ENCODE measurements around the gene WDR86. TPM values are rescaled to one million over a fixed set of nuclear protein-coding genes. Genes with fewer than 3 reads are reported as not detected.

The WDR86 gene
- total RNA-seq, 1 experiment from 2014 or later, result 0.86 TPM

DNA sequence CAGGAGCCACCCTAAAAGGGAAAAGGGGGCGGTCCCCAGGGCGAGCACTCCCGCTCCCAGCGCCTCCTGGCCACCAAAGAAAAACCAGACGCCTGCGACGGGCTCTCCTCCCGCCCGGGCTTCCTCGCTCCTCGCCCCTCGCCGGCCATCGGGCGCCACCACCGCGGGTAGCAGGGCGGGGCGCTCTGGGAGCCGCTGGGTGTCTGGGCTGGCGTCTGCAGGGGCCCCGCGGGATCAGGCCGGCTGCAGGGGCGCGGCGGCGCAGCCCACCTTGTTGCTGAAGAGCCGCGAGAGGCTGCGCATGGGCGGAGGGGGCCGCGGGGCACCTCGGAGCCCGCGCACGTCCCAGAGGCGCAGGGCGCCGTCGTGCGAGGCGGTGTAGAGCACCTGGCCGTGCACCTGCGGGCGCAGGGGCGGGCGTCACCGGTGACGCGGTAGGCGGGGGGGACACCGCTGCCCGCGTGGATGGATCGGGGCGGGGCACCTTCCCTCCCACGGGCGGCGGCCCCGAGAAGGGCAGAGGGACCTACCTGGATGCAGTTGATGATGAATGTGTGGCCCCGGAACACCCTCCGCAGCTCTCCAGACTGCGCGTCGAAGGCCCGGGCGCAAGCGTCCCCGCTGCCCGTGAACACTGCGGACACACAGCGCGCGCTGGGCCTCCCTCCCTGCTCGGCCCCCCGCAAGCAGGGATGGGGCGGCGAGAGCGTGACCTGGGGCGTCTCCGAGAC, 28.3 kb downstream of the WDR86 start:
- intact Hi-C loops (cut with micrococcal nuclease; ENCODE audit: unreplicated experiment), result no loop called here
- H3K4me3 ChIP-seq (ENCODE audit: low read depth, low read length, poor library complexity, severe bottlenecking), result peak overlapping the region; percentile 31
- CTCF ChIA-PET, result no interaction called here

DNA sequence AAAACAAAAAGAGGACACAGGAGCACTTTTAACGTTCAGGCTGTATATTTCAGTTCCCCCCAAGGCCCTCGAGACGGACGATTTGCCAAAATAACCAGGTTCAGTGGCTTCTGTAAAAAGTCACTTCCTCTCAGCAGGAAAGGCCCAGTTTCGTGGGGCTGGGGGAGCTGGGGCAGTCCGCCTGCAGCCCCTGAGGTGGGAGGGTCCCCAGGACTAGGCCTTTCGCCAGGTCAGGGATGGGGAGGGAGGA, 28.8 kb downstream of the WDR86 start:
- Histone ChIP-seq H3K4me3 (ENCODE audit: low read depth, low read length, poor library complexity, severe bottlenecking) (no peak overlapping the region), H3K27ac (ENCODE audit: low read depth, low read length, poor library complexity, severe bottlenecking) (no peak overlapping the region), H3K36me3 (ENCODE audit: insufficient read depth, low read length, poor library complexity, severe bottlenecking) (no peaks in the 10 kb centered on the region), H3K9me3 (ENCODE audit: low read depth, low read length, poor library complexity, severe bottlenecking) (no peaks in the 10 kb centered on the region), H3K4me1 (ENCODE audit: insufficient read depth, low read length, poor library complexity, severe bottlenecking) (peaks cover 10% of the 10 kb centered on the region), H3K27me3 (replicated peaks; ENCODE audit: insufficient read depth, low read depth, low read length, poor library complexity) (peaks cover 22% of the 10 kb centered on the region)
- DNase-seq (ENCODE audit: low spot score), result no peak
- TF ChIP-seq, protein P1, sequence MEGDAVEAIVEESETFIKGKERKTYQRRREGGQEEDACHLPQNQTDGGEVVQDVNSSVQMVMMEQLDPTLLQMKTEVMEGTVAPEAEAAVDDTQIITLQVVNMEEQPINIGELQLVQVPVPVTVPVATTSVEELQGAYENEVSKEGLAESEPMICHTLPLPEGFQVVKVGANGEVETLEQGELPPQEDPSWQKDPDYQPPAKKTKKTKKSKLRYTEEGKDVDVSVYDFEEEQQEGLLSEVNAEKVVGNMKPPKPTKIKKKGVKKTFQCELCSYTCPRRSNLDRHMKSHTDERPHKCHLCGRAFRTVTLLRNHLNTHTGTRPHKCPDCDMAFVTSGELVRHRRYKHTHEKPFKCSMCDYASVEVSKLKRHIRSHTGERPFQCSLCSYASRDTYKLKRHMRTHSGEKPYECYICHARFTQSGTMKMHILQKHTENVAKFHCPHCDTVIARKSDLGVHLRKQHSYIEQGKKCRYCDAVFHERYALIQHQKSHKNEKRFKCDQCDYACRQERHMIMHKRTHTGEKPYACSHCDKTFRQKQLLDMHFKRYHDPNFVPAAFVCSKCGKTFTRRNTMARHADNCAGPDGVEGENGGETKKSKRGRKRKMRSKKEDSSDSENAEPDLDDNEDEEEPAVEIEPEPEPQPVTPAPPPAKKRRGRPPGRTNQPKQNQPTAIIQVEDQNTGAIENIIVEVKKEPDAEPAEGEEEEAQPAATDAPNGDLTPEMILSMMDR (conservative IDR thresholded peaks at IDR 0.05; ENCODE audit: low read depth, low read length), result no peak
- no peak for TF ChIP-seq EZH2 (IDR thresholded peaks at IDR 0.05; ENCODE audit: borderline replicate concordance, low read depth, low read length, poor library complexity, severe bottlenecking)
- ChIA-PET CTCF (no interaction called here), POLR2A (ENCODE audit: low non-redundant PET) (no interaction called here)
- intact Hi-C loops (cut with micrococcal nuclease; ENCODE audit: unreplicated experiment), result no loop called here
- BruUV-seq (replicated peaks), result no TSS peak

More for the DNA sequence above, 28.3 kb downstream of the WDR86 start:
- no peaks in the 10 kb centered on the region for H3K36me3 ChIP-seq (ENCODE audit: insufficient read depth, low read length, poor library complexity, severe bottlenecking)
- no peak overlapping the region for H3K27ac ChIP-seq (ENCODE audit: low read depth, low read length, poor library complexity, severe bottlenecking)
- no peaks in the 10 kb centered on the region for H3K9me3 ChIP-seq (ENCODE audit: low read depth, low read length, poor library complexity, severe bottlenecking)
- peaks cover 10% of the 10 kb centered on the region for H3K4me1 ChIP-seq (ENCODE audit: insufficient read depth, low read length, poor library complexity, severe bottlenecking)
- POLR2A ChIA-PET (ENCODE audit: low non-redundant PET), result no interaction called here
- TF ChIP-seq, protein P1 (conservative IDR thresholded peaks at IDR 0.05; ENCODE audit: low read depth, low read length), result no peak
- no peak for TF ChIP-seq EZH2 (IDR thresholded peaks at IDR 0.05; ENCODE audit: borderline replicate concordance, low read depth, low read length, poor library complexity, severe bottlenecking)
- DNase-seq (ENCODE audit: low spot score), result no peak
- peaks cover 22% of the 10 kb centered on the region for H3K27me3 ChIP-seq (replicated peaks; ENCODE audit: insufficient read depth, low read depth, low read length, poor library complexity)
- no TSS peak for BruUV-seq (replicated peaks)

DNA sequence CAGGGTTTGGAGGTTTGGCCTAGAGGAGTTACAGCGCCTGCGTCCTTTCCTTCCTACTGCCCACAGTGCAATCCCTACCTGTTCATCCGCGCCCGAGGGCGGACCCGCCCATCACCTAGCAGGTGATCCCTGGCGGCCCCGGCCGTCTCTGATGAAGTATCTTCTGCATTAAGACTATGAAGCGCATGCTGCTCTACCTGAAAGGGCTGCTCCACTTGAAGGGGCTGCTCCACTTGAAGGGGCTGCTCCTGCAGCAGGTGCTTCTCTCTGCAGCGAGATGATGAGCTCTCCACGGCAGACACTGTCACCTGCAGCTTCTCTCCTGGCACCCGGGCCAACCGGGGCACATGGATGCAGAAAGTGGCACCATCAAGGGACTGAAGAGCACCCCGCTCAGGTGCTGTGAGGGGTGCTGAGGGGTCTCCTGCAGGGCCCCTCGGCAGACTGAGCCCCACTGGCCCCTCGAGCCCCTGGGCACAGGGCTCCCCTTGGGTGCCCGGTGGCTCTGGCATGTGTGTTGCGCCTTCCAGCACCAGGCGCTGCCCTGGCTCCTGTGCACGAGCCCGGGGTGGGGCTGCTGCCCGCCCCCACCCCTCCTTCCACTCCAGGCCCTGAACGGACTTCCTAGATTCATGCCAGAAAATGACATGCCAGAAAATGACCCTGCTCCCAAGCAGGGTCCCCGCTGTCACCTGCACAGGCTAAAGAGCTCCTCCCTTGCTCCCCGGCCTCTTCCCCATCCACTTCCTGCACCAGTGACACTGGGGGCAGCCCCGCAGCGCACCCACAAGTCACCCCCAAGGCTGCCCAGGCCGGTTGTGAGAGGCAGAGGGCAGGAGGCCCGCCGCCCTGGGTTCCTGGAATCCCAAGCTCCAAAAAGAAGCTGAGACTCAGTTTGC, 29.4 kb downstream of the WDR86 start:
- no peak for DNase-seq (ENCODE audit: low spot score)
- ChIA-PET POLR2A (ENCODE audit: low non-redundant PET) (no interaction called here), CTCF (no interaction called here)
- TF ChIP-seq EZH2 (IDR thresholded peaks at IDR 0.05; ENCODE audit: borderline replicate concordance, low read depth, low read length, poor library complexity, severe bottlenecking), result no peak
- TF ChIP-seq, protein P1 (conservative IDR thresholded peaks at IDR 0.05; ENCODE audit: low read depth, low read length), result no peak
- H3K36me3 ChIP-seq (ENCODE audit: insufficient read depth, low read length, poor library complexity, severe bottlenecking), result no peaks in the 10 kb centered on the region
- peaks cover 22% of the 10 kb centered on the region for H3K27me3 ChIP-seq (replicated peaks; ENCODE audit: insufficient read depth, low read depth, low read length, poor library complexity)
- peaks cover 10% of the 10 kb centered on the region for H3K4me1 ChIP-seq (ENCODE audit: insufficient read depth, low read length, poor library complexity, severe bottlenecking)
- H3K9me3 ChIP-seq (ENCODE audit: low read depth, low read length, poor library complexity, severe bottlenecking), result no peaks in the 10 kb centered on the region
- no peak overlapping the region for H3K4me3 ChIP-seq (ENCODE audit: low read depth, low read length, poor library complexity, severe bottlenecking)
- BruUV-seq (replicated peaks), result no TSS peak
- intact Hi-C loops (cut with micrococcal nuclease; ENCODE audit: unreplicated experiment), result no loop called here
- H3K27ac ChIP-seq (ENCODE audit: low read depth, low read length, poor library complexity, severe bottlenecking), result no peak overlapping the region

All from A673 (cell line).